H9 (cell line): ENCODE measurements around the gene BIVM. TPM values are rescaled to one million over a fixed set of nuclear protein-coding genes. Genes with fewer than 3 reads are reported as not detected.

Experiments
- DNase-seq: peaks from one replicate; pipeline ENCODE4 v3.0.0-alpha.2; 2017
- H2AFZ ChIP-seq: one replicate; pipeline ENCODE4 v1.6.1; 2013; ENCODE audit warnings: mild to moderate bottlenecking, low read length, control low read depth, moderate library complexity
- H2AK5ac ChIP-seq: 2 replicates; pipeline ENCODE4 v1.6.1; 2013; ENCODE audit warnings: low read length, control low read depth, mixed read lengths; ENCODE audit not compliant: insufficient read length
- H2BK120ac ChIP-seq: one replicate; pipeline ENCODE4 v1.6.1; 2013; ENCODE audit warnings: low read depth, mild to moderate bottlenecking, low read length, control low read depth, inconsistent platforms; ENCODE audit not compliant: poor library complexity, severe bottlenecking
- H2BK12ac ChIP-seq: 2 replicates; pipeline ENCODE4 v1.6.1; 2013; ENCODE audit warnings: low read length, control low read depth, mixed read lengths, low read depth; ENCODE audit not compliant: insufficient read length
- H2BK15ac ChIP-seq: 2 replicates; pipeline ENCODE4 v1.6.1; 2013; ENCODE audit warnings: low read depth, low read length, control low read depth
- H2BK20ac ChIP-seq: one replicate; pipeline ENCODE4 v1.6.1; 2013; ENCODE audit warnings: low read depth, mild to moderate bottlenecking, low read length, control low read depth, inconsistent platforms; ENCODE audit not compliant: poor library complexity, severe bottlenecking
- H2BK5ac ChIP-seq: 2 replicates; pipeline ENCODE4 v1.6.1; 2013; ENCODE audit warnings: low read length, control low read depth, mixed read lengths; ENCODE audit not compliant: insufficient read length
- H3K14ac ChIP-seq: 2 replicates; pipeline ENCODE4 v1.6.1; 2013; ENCODE audit warnings: low read length, control low read depth; ENCODE audit not compliant: insufficient read depth
- H3K18ac ChIP-seq: 2 replicates; pipeline ENCODE4 v1.6.1; 2013; ENCODE audit warnings: low read depth, mild to moderate bottlenecking, mixed read lengths, low read length, control low read depth; ENCODE audit not compliant: insufficient read length
- H3K23ac ChIP-seq: 2 replicates; pipeline ENCODE4 v1.6.1; 2013; ENCODE audit warnings: low read length, control low read depth, mixed read lengths, low read depth; ENCODE audit not compliant: insufficient read length
- H3K23me2 ChIP-seq: 2 replicates; pipeline ENCODE4 v1.6.1; 2013; ENCODE audit warnings: low read depth, mild to moderate bottlenecking, mixed read lengths, low read length, control low read depth; ENCODE audit not compliant: insufficient read length, poor library complexity, severe bottlenecking
- H3K27ac ChIP-seq: 2 replicates; pipeline ENCODE4 v1.5.1; 2013; ENCODE audit warnings: low read length, control low read depth, mixed read lengths, low read depth; ENCODE audit not compliant: insufficient read length
- H3K27me3 ChIP-seq: 2 replicates; pipeline ENCODE4 v1.6.1; 2013; ENCODE audit warnings: low read length, control low read depth, inconsistent platforms; ENCODE audit not compliant: insufficient read depth
- H3K4ac ChIP-seq: 2 replicates; pipeline ENCODE4 v1.6.1; 2013; ENCODE audit warnings: low read depth, mild to moderate bottlenecking, control low read depth, inconsistent platforms, low read length, moderate library complexity
- H3K4me1 ChIP-seq: 2 replicates; pipeline ENCODE4 v1.6.1; 2013; ENCODE audit warnings: low read length, control low read depth, inconsistent platforms; ENCODE audit not compliant: insufficient read depth
- H3K4me2 ChIP-seq: 2 replicates; pipeline ENCODE4 v1.6.1; 2013; ENCODE audit warnings: low read length, control low read depth, mixed read lengths; ENCODE audit not compliant: insufficient read length, insufficient read depth
- H3K56ac ChIP-seq: 2 replicates; pipeline ENCODE4 v1.6.1; 2013; ENCODE audit warnings: low read depth, mild to moderate bottlenecking, mixed read lengths, low read length, control low read depth; ENCODE audit not compliant: insufficient read length
- H3K79me1 ChIP-seq: 2 replicates; pipeline ENCODE4 v1.6.1; 2013; ENCODE audit warnings: low read depth, mild to moderate bottlenecking, moderate library complexity, low read length, control low read depth, inconsistent platforms; ENCODE audit not compliant: insufficient read depth, poor library complexity, severe bottlenecking
- H3K79me2 ChIP-seq: 2 replicates; pipeline ENCODE4 v1.6.1; 2013; ENCODE audit warnings: low read length, control low read depth, inconsistent platforms; ENCODE audit not compliant: insufficient read depth
- H3K9ac ChIP-seq: 2 replicates; pipeline ENCODE4 v1.6.1; 2013; ENCODE audit warnings: low read length, control low read depth, mixed read lengths; ENCODE audit not compliant: insufficient read length; ENCODE audit errors: extremely low read depth
- H3K9me3 ChIP-seq: one replicate; pipeline ENCODE4 v1.6.1; 2013; ENCODE audit warnings: low read depth, low read length, inconsistent platforms; ENCODE audit not compliant: control insufficient read depth
- H3T11ph ChIP-seq: one replicate; pipeline ENCODE4 v1.6.1; 2013; ENCODE audit warnings: mild to moderate bottlenecking, low read length, control low read depth, inconsistent platforms
- H4K20me1 ChIP-seq: one replicate; pipeline ENCODE4 v1.6.1; 2013; ENCODE audit not compliant: control insufficient read depth, insufficient read length, insufficient read depth
- H4K5ac ChIP-seq: 2 replicates; pipeline ENCODE4 v1.6.1; 2013; ENCODE audit warnings: low read depth, mild to moderate bottlenecking, mixed read lengths, low read length, control low read depth; ENCODE audit not compliant: insufficient read length
- H4K8ac ChIP-seq: replicated peaks from 2 replicates; pipeline ENCODE4 v1.6.1; 2013; ENCODE audit warnings: low read length, control low read depth, mixed read lengths, low read depth; ENCODE audit not compliant: insufficient read length
- H4K91ac ChIP-seq: 2 replicates; pipeline ENCODE4 v1.6.1; 2013; ENCODE audit warnings: low read depth, mild to moderate bottlenecking, moderate library complexity, mixed read lengths, low read length, control low read depth; ENCODE audit not compliant: insufficient read length
- H3K27ac Mint-ChIP-seq, 3 experiments: 2 replicates in 2 of 3; 3 replicates in 1 of 3; pipeline ENCODE4 v1.8.0; 2020 to 2021; ENCODE audit warnings: mixed read lengths in 3 of 3, mild to moderate bottlenecking in 1 of 3, moderate library complexity in 1 of 3
- H3K27me3 Mint-ChIP-seq: 2 replicates; pipeline ENCODE4 v1.8.0; 2021; ENCODE audit warnings: low read depth, mild to moderate bottlenecking, moderate library complexity, mixed read lengths
- H3K36me3 Mint-ChIP-seq, 3 experiments: 2 replicates in 2 of 3; 3 replicates in 1 of 3; pipeline ENCODE4 v1.8.0; 2020 to 2021; ENCODE audit warnings: low read depth in 3 of 3, mixed read lengths in 3 of 3; ENCODE audit not compliant: insufficient read depth in 1 of 3
- H3K4me1 Mint-ChIP-seq, 2 experiments: 2 replicates each; pipeline ENCODE4 v1.8.0; 2020; ENCODE audit warnings: mixed read lengths in 2 of 2
- H3K4me3 Mint-ChIP-seq, 2 experiments: 2 replicates in 1 of 2; 3 replicates in 1 of 2; pipeline ENCODE4 v1.8.0; 2020 to 2021; ENCODE audit warnings: mild to moderate bottlenecking in 2 of 2, mixed read lengths in 2 of 2, moderate library complexity in 1 of 2
- H3K9me3 Mint-ChIP-seq, 2 experiments: 2 replicates in 1 of 2; 3 replicates in 1 of 2; pipeline ENCODE4 v1.8.0; 2020; ENCODE audit warnings: mild to moderate bottlenecking in 2 of 2, mixed read lengths in 2 of 2, moderate library complexity in 1 of 2
- WGBS: extraction: QIAGEN DNeasy Blood & Tissue Kit; methylation state at CpG from one replicate; pipeline ENCODE4 v1.1.7; 2013; ENCODE audit warnings: missing lambda C conversion rate, low lambda C conversion rate, mixed read lengths; ENCODE audit not compliant: insufficient read length; ENCODE audit errors: extremely low coverage; 5-methylcytosine and 5-hydroxymethylcytosine counted together
- total RNA-seq: library from RNA; stranded (reverse); gene quantifications from 2 replicates; pipeline ENCODE4 v1.2.1, GENCODE V29; 2021
- TF ChIP-seq, protein P1 (sequence below): fragments of 200-600 bp; sonication (generic); conservative IDR thresholded peaks from 3 replicates; pipeline ENCODE4 v1.8.0; 2021; ENCODE audit warnings: antibody characterized with exemption, mild to moderate bottlenecking

BIVM gene
- total RNA-seq, 1 experiment from 2014 or later: 9.0 TPM

DNA sequence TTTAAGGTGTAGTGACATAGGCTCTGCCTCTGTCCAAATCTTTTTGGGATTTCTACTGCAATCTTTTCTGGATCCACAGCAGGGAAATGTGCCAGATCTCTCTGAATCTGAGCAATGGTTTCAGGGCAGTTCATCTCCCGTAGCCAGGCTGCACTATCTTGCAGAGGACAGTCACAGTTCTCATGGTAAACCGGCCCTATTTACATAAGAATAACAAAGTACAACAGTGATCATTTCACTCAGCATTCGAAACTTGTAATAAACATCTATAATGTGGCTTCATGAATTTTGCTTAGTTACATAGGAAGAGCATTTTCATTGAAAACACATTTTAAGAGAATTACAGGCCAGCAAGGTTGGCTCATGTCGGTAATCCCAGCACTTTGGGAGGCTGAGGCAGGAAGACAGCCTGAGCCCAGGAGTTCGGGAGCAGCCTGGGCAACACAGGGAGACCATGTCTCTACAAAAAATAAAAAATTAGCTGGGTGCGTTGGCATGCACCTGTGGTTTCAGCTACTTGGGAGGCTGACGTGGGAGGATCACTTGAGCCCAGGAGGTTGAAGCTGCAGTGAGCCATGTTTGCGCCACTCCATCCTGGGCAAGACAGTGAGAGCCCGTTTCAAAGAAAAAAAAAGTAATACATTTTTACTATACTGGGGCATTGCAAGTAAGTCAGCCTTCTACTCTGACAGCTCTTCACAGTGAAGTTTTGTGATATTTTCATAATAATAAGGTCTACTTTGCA lies 5.1 kb upstream of the BIVM start:
- no peak overlapping the region for H4K5ac ChIP-seq
- H3K79me2 ChIP-seq: no peaks in the 10 kb centered on the region
- no peaks in the 10 kb centered on the region for H3K9me3 ChIP-seq
- no peak overlapping the region for H2AK5ac ChIP-seq
- Mint-ChIP-seq H3K36me3 (peaks cover 13 to 31% (median 19%) of the 10 kb centered on the region in 3 experiments; a peak in 6 of 7 replicates), H3K4me1 (peaks cover 26 to 27% of the 10 kb centered on the region in 2 experiments), H3K27ac (peak overlapping the region; percentile 13 to 94 (median 77)), H3K4me3 (peak overlapping the region; percentile 12 to 67; a peak in 4 of 5 replicates), H3K27me3 (no peaks in the 10 kb centered on the region), H3K9me3 (no peaks in the 10 kb centered on the region)
- no peak overlapping the region for H3T11ph ChIP-seq
- H2BK20ac ChIP-seq: no peak overlapping the region
- no peak overlapping the region for H2BK12ac ChIP-seq
- H3K27me3 ChIP-seq: no peaks in the 10 kb centered on the region
- H3K27ac ChIP-seq: no peak overlapping the region
- no peak overlapping the region for H3K23ac ChIP-seq
- H2BK5ac ChIP-seq: no peak overlapping the region
- H3K56ac ChIP-seq: no peak overlapping the region
- WGBS: no CpG with 5 or more reads among the region's 9 CpGs
- no peak overlapping the region for H2AFZ ChIP-seq
- no peak overlapping the region for H4K8ac ChIP-seq
- H3K14ac ChIP-seq: no peak overlapping the region
- H3K79me1 ChIP-seq: no peaks in the 10 kb centered on the region
- TF ChIP-seq, protein P1, sequence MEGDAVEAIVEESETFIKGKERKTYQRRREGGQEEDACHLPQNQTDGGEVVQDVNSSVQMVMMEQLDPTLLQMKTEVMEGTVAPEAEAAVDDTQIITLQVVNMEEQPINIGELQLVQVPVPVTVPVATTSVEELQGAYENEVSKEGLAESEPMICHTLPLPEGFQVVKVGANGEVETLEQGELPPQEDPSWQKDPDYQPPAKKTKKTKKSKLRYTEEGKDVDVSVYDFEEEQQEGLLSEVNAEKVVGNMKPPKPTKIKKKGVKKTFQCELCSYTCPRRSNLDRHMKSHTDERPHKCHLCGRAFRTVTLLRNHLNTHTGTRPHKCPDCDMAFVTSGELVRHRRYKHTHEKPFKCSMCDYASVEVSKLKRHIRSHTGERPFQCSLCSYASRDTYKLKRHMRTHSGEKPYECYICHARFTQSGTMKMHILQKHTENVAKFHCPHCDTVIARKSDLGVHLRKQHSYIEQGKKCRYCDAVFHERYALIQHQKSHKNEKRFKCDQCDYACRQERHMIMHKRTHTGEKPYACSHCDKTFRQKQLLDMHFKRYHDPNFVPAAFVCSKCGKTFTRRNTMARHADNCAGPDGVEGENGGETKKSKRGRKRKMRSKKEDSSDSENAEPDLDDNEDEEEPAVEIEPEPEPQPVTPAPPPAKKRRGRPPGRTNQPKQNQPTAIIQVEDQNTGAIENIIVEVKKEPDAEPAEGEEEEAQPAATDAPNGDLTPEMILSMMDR: no peak
- H2BK120ac ChIP-seq: no peak overlapping the region
- H2BK15ac ChIP-seq: no peak overlapping the region
- H3K4me1 ChIP-seq: no peaks in the 10 kb centered on the region; the same call in 1 of the 2 replicates
- peak; percentile 36 for DNase-seq
- H3K9ac ChIP-seq: no peak overlapping the region
- H3K4me2 ChIP-seq: peak overlapping the region; percentile 10
- H3K18ac ChIP-seq: no peak overlapping the region
- H3K23me2 ChIP-seq: no peaks in the 10 kb centered on the region
- no peak overlapping the region for H4K91ac ChIP-seq
- no peak overlapping the region for H3K4ac ChIP-seq
- H4K20me1 ChIP-seq: no peaks in the 10 kb centered on the region
